ENCODE results near the gene SMARCC1.

Gene SMARCC1

DNA sequence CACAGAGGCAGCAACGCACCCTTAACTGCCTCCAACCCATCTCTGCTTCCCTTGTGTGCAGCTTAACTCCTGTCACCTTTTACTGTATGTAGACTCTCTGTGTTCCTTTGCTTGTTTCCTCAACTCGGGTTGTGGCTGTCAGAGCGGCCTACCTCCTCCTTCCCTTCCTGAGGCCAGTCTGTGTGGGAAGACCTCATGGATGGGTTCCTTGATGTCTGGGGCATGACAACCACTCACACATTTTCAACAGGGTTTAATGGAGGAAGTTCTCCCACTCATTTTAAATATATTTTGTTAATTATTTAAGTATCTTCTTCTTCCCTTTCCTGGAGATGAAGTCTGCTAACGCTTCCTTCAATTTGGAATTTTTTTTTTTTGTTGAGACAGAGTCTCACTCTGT lies 201.2 kb downstream of the SMARCC1 start:
- Histone ChIP-seq H3K27ac (ENCODE audit: low read length) (no peak overlapping the region), H4K20me1 (ENCODE audit: insufficient read depth, low read length) (no peaks in the 10 kb centered on the region; the same call in 1 of the 2 replicates)
- TF ChIP-seq, protein P1, sequence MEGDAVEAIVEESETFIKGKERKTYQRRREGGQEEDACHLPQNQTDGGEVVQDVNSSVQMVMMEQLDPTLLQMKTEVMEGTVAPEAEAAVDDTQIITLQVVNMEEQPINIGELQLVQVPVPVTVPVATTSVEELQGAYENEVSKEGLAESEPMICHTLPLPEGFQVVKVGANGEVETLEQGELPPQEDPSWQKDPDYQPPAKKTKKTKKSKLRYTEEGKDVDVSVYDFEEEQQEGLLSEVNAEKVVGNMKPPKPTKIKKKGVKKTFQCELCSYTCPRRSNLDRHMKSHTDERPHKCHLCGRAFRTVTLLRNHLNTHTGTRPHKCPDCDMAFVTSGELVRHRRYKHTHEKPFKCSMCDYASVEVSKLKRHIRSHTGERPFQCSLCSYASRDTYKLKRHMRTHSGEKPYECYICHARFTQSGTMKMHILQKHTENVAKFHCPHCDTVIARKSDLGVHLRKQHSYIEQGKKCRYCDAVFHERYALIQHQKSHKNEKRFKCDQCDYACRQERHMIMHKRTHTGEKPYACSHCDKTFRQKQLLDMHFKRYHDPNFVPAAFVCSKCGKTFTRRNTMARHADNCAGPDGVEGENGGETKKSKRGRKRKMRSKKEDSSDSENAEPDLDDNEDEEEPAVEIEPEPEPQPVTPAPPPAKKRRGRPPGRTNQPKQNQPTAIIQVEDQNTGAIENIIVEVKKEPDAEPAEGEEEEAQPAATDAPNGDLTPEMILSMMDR (IDR thresholded peaks at IDR 0.05; ENCODE audit: low read depth, low read length): no peak

DNA sequence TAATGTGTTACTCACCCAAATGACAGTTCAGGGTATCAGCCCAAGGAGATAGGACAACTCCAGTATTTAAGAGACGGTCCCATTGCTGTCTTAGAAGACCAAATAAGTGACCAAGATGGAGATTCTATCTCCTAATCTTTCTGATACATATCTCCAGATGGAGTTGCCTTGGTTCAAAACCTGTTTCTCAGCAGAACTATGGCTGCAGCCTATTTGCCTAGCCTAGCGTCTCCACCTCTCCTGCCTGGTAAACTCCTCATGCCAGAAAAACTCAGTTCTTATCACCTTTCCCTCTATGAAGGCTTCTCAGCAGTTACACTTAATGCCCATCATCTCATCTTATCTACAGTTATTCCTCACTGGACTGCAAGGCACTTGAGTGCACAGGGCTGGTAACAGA lies 201.8 kb downstream of the SMARCC1 start:
- Histone ChIP-seq H3K79me2 (ENCODE audit: low read length) (no peaks in the 10 kb centered on the region), H3K27me3 (ENCODE audit: low read depth, low read length) (no peaks in the 10 kb centered on the region), H3K4me3 (ENCODE audit: low read length) (no peak overlapping the region), H3K9me3 (ENCODE audit: insufficient read depth, low read length) (no peaks in the 10 kb centered on the region), H3K4me2 (ENCODE audit: low read length) (no peak overlapping the region), H3K36me3 (replicated peaks; ENCODE audit: low read depth, low read length) (peaks cover 6% of the 10 kb centered on the region), H4K20me1 (ENCODE audit: insufficient read depth, low read length) (no peaks in the 10 kb centered on the region; the same call in 1 of the 2 replicates), H3K4me1 (ENCODE audit: low read length) (no peaks in the 10 kb centered on the region), H3K9ac (ENCODE audit: low read length) (no peak overlapping the region), H2AFZ (ENCODE audit: low read depth, low read length) (no peak overlapping the region), H3K27ac (ENCODE audit: low read length) (no peak overlapping the region)
- no peak for TF ChIP-seq EZH2phosphoT487 (IDR thresholded peaks at IDR 0.05; ENCODE audit: low read depth)
- TF ChIP-seq, protein P1 (IDR thresholded peaks at IDR 0.05; ENCODE audit: low read depth, low read length): no peak

More for the DNA sequence above, 201.2 kb downstream of the SMARCC1 start:
- no peak overlapping the region for H2AFZ ChIP-seq (ENCODE audit: low read depth, low read length)
- H3K27me3 ChIP-seq (ENCODE audit: low read depth, low read length): no peaks in the 10 kb centered on the region
- H3K4me1 ChIP-seq (ENCODE audit: low read length): no peaks in the 10 kb centered on the region
- H3K9ac ChIP-seq (ENCODE audit: low read length): no peak overlapping the region
- peaks cover 11% of the 10 kb centered on the region for H3K36me3 ChIP-seq (replicated peaks; ENCODE audit: low read depth, low read length)
- H3K9me3 ChIP-seq (ENCODE audit: insufficient read depth, low read length): no peaks in the 10 kb centered on the region
- H3K4me3 ChIP-seq (ENCODE audit: low read length): no peak overlapping the region
- H3K4me2 ChIP-seq (ENCODE audit: low read length): no peak overlapping the region
- no peaks in the 10 kb centered on the region for H3K79me2 ChIP-seq (ENCODE audit: low read length)

DNA sequence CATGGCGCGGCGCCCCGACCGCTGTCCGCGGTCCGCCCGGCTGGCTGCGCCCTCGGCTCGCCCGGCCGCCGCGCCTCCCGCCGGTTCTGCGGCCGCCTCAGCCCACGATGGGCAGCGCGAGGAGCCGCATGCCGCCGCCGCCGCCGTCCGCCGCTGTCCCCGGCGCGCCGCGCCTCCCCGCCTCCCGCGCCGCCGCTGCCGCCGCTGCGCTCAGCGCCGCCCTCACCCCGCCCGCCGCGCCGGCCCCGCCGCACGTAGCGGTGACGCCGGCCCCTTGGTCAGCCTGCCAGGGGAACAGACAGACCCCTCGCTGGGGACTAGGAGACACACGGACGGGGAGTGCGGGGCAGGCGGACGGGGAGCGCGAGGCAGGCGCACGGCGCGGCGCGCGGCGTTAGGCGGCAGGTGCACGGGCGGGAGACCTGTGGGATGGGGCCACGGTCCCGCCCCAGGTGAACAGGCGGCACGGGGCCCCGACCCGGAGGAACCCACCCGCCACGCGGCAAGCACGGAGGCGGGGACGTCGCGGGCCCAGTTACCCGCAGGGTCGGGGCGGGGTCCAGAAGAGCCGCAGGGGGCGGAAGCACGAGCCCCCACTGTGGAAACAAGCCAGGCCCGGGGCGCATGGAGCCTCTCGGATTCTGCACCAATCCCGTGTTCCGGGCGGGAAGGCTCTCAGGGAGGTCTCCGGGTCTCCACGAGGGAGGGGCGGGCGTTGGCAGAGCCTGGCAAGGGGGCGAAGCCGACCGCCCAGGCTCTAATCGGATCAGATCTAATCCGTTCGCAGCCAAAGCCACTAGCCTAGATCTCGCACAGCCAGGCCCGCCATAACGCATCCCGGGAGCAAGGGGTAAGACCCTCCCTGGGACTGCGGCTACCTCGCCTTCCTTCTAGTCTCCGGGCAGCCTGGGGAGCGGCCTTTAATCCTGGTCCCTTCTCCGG lies 202.7 kb downstream of the SMARCC1 start, which contains the start of gene CSPG5:
Gene CSPG5 (minus strand): TSS at position 175 of the 942 bp plus-strand sequence. CDS start 172 bp downstream, at position 3.
- Histone ChIP-seq H3K27me3 (ENCODE audit: low read depth, low read length) (no peaks in the 10 kb centered on the region), H3K9ac (ENCODE audit: low read length) (no peak within 1 kb of the TSS), H4K20me1 (ENCODE audit: insufficient read depth, low read length) (no peaks in the 10 kb centered on the region; the same call in 1 of the 2 replicates), H3K27ac (ENCODE audit: low read length) (no peak within 1 kb of the TSS), H3K79me2 (ENCODE audit: low read length) (no peaks in the 10 kb centered on the region), H2AFZ (ENCODE audit: low read depth, low read length) (no peak within 1 kb of the TSS), H3K9me3 (ENCODE audit: insufficient read depth, low read length) (no peaks in the 10 kb centered on the region), H3K36me3 (replicated peaks; ENCODE audit: low read depth, low read length) (peaks cover 6% of the 10 kb centered on the region), H3K4me3 (ENCODE audit: low read length) (no peak within 1 kb of the TSS), H3K4me2 (ENCODE audit: low read length) (no peak within 1 kb of the TSS), H3K4me1 (ENCODE audit: low read length) (no peaks in the 10 kb centered on the region)
- no peak for TF ChIP-seq EZH2phosphoT487 (IDR thresholded peaks at IDR 0.05; ENCODE audit: low read depth)
- TF ChIP-seq, protein P1 (IDR thresholded peaks at IDR 0.05; ENCODE audit: low read depth, low read length): no peak

DNA sequence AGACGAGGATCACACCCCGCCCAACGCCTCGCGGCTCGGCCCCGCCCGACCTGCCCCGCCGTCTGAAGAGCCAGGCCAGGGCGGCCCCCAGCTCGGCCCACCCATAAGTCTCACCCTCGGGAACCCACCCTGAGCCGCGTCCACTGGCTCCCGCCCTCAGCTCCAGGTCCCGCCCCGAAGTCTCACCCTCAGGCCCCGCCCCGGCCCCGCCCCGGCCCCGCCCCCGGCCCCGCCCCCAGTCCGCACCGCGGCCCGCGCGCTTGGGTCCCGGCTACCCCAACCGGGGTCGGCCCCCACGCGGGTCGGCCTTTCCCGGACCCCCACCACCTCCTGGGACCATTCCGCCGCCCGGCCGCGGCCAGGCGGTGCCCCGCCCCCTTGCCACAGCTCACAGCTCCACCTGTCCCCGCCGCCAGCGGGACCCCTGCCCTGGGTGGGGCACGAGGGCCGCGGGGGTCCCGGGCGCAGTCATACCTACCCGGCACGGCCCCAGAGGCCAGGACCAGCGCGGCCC lies 203.5 kb downstream of the SMARCC1 start:
- no peak overlapping the region for H3K9ac ChIP-seq (ENCODE audit: low read length)
- TF ChIP-seq, protein P1 (IDR thresholded peaks at IDR 0.05; ENCODE audit: low read depth, low read length): no peak
- no peak for TF ChIP-seq EZH2phosphoT487 (IDR thresholded peaks at IDR 0.05; ENCODE audit: low read depth)
- H3K27me3 ChIP-seq (ENCODE audit: low read depth, low read length): no peaks in the 10 kb centered on the region
- H4K20me1 ChIP-seq (ENCODE audit: insufficient read depth, low read length): no peaks in the 10 kb centered on the region; the same call in 1 of the 2 replicates
- H3K27ac ChIP-seq (ENCODE audit: low read length): no peak overlapping the region
- H3K4me2 ChIP-seq (ENCODE audit: low read length): no peak overlapping the region
- no peak overlapping the region for H2AFZ ChIP-seq (ENCODE audit: low read depth, low read length)
- H3K36me3 ChIP-seq (replicated peaks; ENCODE audit: low read depth, low read length): peaks cover 2% of the 10 kb centered on the region
- H3K4me1 ChIP-seq (ENCODE audit: low read length): no peaks in the 10 kb centered on the region
- no peak overlapping the region for H3K4me3 ChIP-seq (ENCODE audit: low read length)
- no peaks in the 10 kb centered on the region for H3K79me2 ChIP-seq (ENCODE audit: low read length)
- H3K9me3 ChIP-seq (ENCODE audit: insufficient read depth, low read length): no peaks in the 10 kb centered on the region

Measured in OCI-LY3 (cell line).